ENCODE measurements around the gene NAP1L3. TPM values are rescaled to one million over a fixed set of nuclear protein-coding genes. Genes with fewer than 3 reads are reported as not detected.

NAP1L3 gene
- total and polyA plus RNA-seq, 2 donors (not counting 1 experiment from before 2014, with no cell fraction given): 0.10 to 0.17 TPM

- CTCF ChIA-PET: no interaction called here
- Histone ChIP-seq H3K4me1 (ENCODE audit: control insufficient read depth in 2 of 2, insufficient read depth in 2 of 2, low read length in 2 of 2) (no peaks in the 10 kb centered on the region), H3K4me3 (ENCODE audit: control extremely low read depth in 1 of 5, extremely low read depth in 1 of 5, insufficient read depth in 1 of 5, low read depth in 2 of 5, low read length in 4 of 5) (no peak overlapping the region), H3K36me3 (replicated peaks in 1 of 2; ENCODE audit: control extremely low read depth in 1 of 2, control insufficient read depth in 1 of 2, extremely low read depth in 1 of 2, insufficient read depth in 2 of 2, low read length in 1 of 2) (no peaks in the 10 kb centered on the region), H3K27ac (ENCODE audit: low read length in 2 of 2) (no peak overlapping the region), H3K27me3 (replicated peaks in 1 of 4; ENCODE audit: control extremely low read depth in 1 of 4, control insufficient read depth in 3 of 4, insufficient read depth in 4 of 4, low read length in 3 of 4) (no peaks in the 10 kb centered on the region), H4K20me1 (ENCODE audit: control insufficient read depth, insufficient read depth, low read length, poor library complexity, severe bottlenecking) (no peaks in the 10 kb centered on the region), H3K79me2 (ENCODE audit: control insufficient read depth, insufficient read depth, low read length) (no peaks in the 10 kb centered on the region), H2AFZ (ENCODE audit: insufficient read depth, low read depth, low read length, poor library complexity, severe bottlenecking) (no peak overlapping the region), H3K4me2 (replicated peaks; ENCODE audit: low read depth, low read length, poor library complexity, severe bottlenecking) (no peak overlapping the region), H3K9ac (ENCODE audit: low read length) (no peak overlapping the region), H3K9me3 (ENCODE audit: control extremely low read depth in 1 of 3, control insufficient read depth in 2 of 3, insufficient read depth in 1 of 3, low read length in 2 of 3) (no peaks in the 10 kb centered on the region)
- intact Hi-C loops (cut with micrococcal nuclease): no loop called here
- ATAC-seq (ENCODE audit: low read depth) (no peak), DNase-seq (no peak)
- POLR2A ChIA-PET: no interaction called here
- Mint-ChIP-seq H3K27me3 (no peaks in the 10 kb centered on the region), H3K4me3 (no peak overlapping the region), H3K9me3 (ENCODE audit: insufficient read depth) (peaks cover 5% of the 10 kb centered on the region), H3K4me1 (no peaks in the 10 kb centered on the region), H3K27ac (no peak overlapping the region)
- no CpG with 5 or more reads among the region's 1 CpG for WGBS (ENCODE audit: insufficient coverage)
- no peak for TF ChIP-seq EZH2 (IDR thresholded peaks at IDR 0.05; ENCODE audit: borderline replicate concordance, insufficient read depth, low read depth, low read length, poor library complexity, severe bottlenecking)
- TF ChIP-seq CTCF (IDR thresholded peaks at IDR 0.05): no peak
These were observed 24.0 kb downstream of the NAP1L3 start for GRCh38 chrX:93649381-93649780.

GRCh38 chrX:93637591-93637990, 35.8 kb downstream of the NAP1L3 start:
- Histone ChIP-seq H3K4me1 (ENCODE audit: control insufficient read depth in 2 of 2, insufficient read depth in 2 of 2, low read length in 2 of 2) (no peaks in the 10 kb centered on the region), H2AFZ (ENCODE audit: insufficient read depth, low read depth, low read length, poor library complexity, severe bottlenecking) (no peak overlapping the region), H3K79me2 (ENCODE audit: control insufficient read depth, insufficient read depth, low read length) (no peaks in the 10 kb centered on the region), H3K9me3 (ENCODE audit: control extremely low read depth in 1 of 3, control insufficient read depth in 2 of 3, insufficient read depth in 1 of 3, low read length in 2 of 3) (no peaks in the 10 kb centered on the region), H3K4me3 (ENCODE audit: control extremely low read depth in 1 of 5, extremely low read depth in 1 of 5, insufficient read depth in 1 of 5, low read depth in 2 of 5, low read length in 4 of 5) (no peak overlapping the region), H4K20me1 (ENCODE audit: control insufficient read depth, insufficient read depth, low read length, poor library complexity, severe bottlenecking) (no peaks in the 10 kb centered on the region), H3K27me3 (replicated peaks in 1 of 4; ENCODE audit: control extremely low read depth in 1 of 4, control insufficient read depth in 3 of 4, insufficient read depth in 4 of 4, low read length in 3 of 4) (no peaks in the 10 kb centered on the region), H3K9ac (ENCODE audit: low read length) (no peak overlapping the region), H3K27ac (ENCODE audit: low read length in 2 of 2) (no peak overlapping the region), H3K36me3 (replicated peaks in 1 of 2; ENCODE audit: control extremely low read depth in 1 of 2, control insufficient read depth in 1 of 2, extremely low read depth in 1 of 2, insufficient read depth in 2 of 2, low read length in 1 of 2) (no peaks in the 10 kb centered on the region), H3K4me2 (replicated peaks; ENCODE audit: low read depth, low read length, poor library complexity, severe bottlenecking) (no peak overlapping the region)
- ATAC-seq (ENCODE audit: low read depth) (no peak), DNase-seq (no peak)
- no peak for TF ChIP-seq EZH2 (IDR thresholded peaks at IDR 0.05; ENCODE audit: borderline replicate concordance, insufficient read depth, low read depth, low read length, poor library complexity, severe bottlenecking)
- no peak for TF ChIP-seq CTCF (IDR thresholded peaks at IDR 0.05)
- CTCF ChIA-PET: no interaction called here
- WGBS (ENCODE audit: insufficient coverage): no CpG with 5 or more reads among the region's 2 CpGs
- intact Hi-C loops (cut with micrococcal nuclease): no loop called here
- no peaks in the 10 kb centered on the region for H3K4me1 Mint-ChIP-seq
- POLR2A ChIA-PET: no interaction called here
- H3K27me3 Mint-ChIP-seq: no peaks in the 10 kb centered on the region
- no peak overlapping the region for H3K4me3 Mint-ChIP-seq
- H3K9me3 Mint-ChIP-seq (ENCODE audit: insufficient read depth): peaks cover 3% of the 10 kb centered on the region
- no peak overlapping the region for H3K27ac Mint-ChIP-seq

Other genes starting within 250 kb of the NAP1L3 start
- gene FAM133A, start 628 bp upstream of the NAP1L3 start, total RNA-seq: not detected in 2 replicates
- not detected in 2 replicates for gene FAM133A, start 628 bp upstream of the NAP1L3 start, polyA plus RNA-seq